PFSK-1 (cell line): ENCODE results near the gene IFT57.

Experiments used
- REST ChIP-seq, 2 experiments: IDR thresholded peaks; 2 replicates each; pipeline versions ENCODE4 v1.6.1 to v1.8.0; 2011 to 2012; ENCODE audit warnings: low read depth in 2 of 2, low read length in 2 of 2, control low read depth in 1 of 2, inconsistent platforms in 1 of 2, mild to moderate bottlenecking in 1 of 2, moderate library complexity in 1 of 2; ENCODE audit not compliant: insufficient read depth in 1 of 2
- SIN3A ChIP-seq: IDR thresholded peaks from 2 replicates; pipeline ENCODE4 v1.6.1; 2012; ENCODE audit warnings: mild to moderate bottlenecking, low read length, moderate library complexity, borderline replicate concordance; ENCODE audit not compliant: insufficient read depth

- TF ChIP-seq REST (IDR thresholded peaks at IDR 0.05; ENCODE audit: insufficient read depth in 1 of 2, low read depth in 2 of 2, low read length in 2 of 2) (no peak), SIN3A (no peak)
Observed at GRCh38 chr3:108183181-108183580, 39.0 kb downstream of the IFT57 start.
